ENCODE results near the gene MPZL3.

MPZL3 gene

DNA sequence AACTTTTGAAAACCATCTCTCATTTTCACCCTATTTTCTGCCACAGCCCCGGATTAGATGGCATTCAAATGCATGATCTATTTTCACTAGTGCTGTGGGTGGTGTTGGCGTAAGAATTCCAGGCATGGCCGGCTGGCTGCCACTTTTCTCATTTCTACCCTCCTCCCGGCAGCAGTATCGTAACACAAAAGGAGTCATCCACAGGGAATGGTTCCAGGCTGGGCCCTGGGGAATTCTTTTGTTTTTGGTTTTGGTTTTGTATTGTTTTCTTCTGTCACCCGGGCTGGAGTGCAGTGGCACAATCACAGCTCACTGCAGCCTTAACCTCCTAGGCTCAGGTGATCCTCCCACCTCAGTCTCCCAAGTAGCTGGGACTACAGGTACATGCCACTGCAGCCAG lies 41.2 kb downstream of the MPZL3 start:
- DNase-seq: no peak
- Histone ChIP-seq H3K27me3 (ENCODE audit: insufficient read depth, low read depth, severe bottlenecking) (no peaks in the 10 kb centered on the region), H3K27ac (no peak overlapping the region), H3K9me3 (ENCODE audit: severe bottlenecking) (no peaks in the 10 kb centered on the region), H3K4me3 (ENCODE audit: low read depth, low read length) (no peak overlapping the region), H3K36me3 (no peaks in the 10 kb centered on the region)
- TF ChIP-seq, protein P1, sequence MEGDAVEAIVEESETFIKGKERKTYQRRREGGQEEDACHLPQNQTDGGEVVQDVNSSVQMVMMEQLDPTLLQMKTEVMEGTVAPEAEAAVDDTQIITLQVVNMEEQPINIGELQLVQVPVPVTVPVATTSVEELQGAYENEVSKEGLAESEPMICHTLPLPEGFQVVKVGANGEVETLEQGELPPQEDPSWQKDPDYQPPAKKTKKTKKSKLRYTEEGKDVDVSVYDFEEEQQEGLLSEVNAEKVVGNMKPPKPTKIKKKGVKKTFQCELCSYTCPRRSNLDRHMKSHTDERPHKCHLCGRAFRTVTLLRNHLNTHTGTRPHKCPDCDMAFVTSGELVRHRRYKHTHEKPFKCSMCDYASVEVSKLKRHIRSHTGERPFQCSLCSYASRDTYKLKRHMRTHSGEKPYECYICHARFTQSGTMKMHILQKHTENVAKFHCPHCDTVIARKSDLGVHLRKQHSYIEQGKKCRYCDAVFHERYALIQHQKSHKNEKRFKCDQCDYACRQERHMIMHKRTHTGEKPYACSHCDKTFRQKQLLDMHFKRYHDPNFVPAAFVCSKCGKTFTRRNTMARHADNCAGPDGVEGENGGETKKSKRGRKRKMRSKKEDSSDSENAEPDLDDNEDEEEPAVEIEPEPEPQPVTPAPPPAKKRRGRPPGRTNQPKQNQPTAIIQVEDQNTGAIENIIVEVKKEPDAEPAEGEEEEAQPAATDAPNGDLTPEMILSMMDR (IDR thresholded peaks at IDR 0.05; ENCODE audit: low read depth, low read length): no peak

DNA sequence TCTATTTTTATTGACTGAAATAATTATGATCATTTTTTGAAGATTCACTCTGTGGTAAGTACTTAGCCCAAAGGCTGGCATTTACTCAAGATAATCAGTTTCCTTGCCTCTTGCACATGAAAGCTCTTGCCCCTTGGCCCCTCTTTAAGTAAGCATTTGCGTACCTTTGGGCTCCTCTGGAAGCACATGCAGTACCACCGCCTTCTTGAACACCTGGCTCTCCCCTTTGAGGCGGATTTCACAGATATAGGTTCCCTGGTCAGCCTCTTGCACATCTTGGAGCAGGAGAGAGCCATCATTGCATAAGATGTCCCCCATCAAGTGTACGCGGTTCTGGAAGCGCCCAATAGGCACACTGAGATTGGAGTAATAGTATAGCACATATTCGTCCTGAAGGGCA lies 41.8 kb downstream of the MPZL3 start:
- no peaks in the 10 kb centered on the region for H3K27me3 ChIP-seq (ENCODE audit: insufficient read depth, low read depth, severe bottlenecking)
- no peak for DNase-seq
- TF ChIP-seq, protein P1 (IDR thresholded peaks at IDR 0.05; ENCODE audit: low read depth, low read length): no peak
- no peaks in the 10 kb centered on the region for H3K36me3 ChIP-seq
- no peak overlapping the region for H3K27ac ChIP-seq
- no peaks in the 10 kb centered on the region for H3K9me3 ChIP-seq (ENCODE audit: severe bottlenecking)
- no peak overlapping the region for H3K4me3 ChIP-seq (ENCODE audit: low read depth, low read length)

DNA sequence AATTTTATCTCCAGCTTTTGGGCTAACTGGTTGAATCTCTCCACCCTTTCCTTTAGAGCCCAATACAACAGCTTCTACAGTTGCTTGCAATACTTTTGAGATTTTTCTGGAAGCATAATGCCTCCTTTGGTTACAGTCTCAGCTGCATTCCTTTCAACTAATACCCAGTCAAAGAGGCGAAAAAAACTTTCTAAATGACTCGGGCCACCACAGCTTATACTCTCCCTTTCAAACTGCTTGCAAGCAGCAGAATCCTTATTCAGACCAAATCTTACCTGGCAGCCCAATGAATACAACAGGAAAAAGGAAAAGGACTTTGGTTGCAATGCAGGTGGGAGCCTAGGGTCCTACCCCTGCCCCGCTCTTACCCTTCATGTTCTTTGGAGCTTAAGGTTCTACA lies 43.1 kb downstream of the MPZL3 start:
- Histone ChIP-seq H3K4me3 (ENCODE audit: low read depth, low read length) (no peak overlapping the region), H3K27me3 (ENCODE audit: insufficient read depth, low read depth, severe bottlenecking) (no peaks in the 10 kb centered on the region), H3K27ac (no peak overlapping the region), H3K36me3 (no peaks in the 10 kb centered on the region), H3K9me3 (ENCODE audit: severe bottlenecking) (no peaks in the 10 kb centered on the region)
- no peak for DNase-seq
- TF ChIP-seq, protein P1 (IDR thresholded peaks at IDR 0.05; ENCODE audit: low read depth, low read length): no peak

DNA sequence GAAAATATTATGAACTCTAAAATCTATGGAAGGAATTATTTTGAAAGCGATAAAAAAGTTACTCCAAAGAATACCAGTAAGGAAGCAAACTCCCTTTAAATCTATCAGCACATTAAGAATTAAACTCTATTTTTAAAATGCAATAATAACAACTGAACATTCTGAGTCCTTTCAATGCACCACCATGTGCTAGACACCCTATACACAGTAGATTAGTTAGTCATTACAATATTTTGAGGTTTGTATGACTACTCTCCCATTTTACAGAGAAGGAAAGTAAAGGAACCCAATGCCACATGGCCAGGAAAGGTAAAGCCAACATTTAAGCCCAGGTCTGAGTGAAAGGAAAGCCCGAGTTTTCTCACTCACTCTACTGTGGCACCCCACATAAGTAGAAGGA lies 45.1 kb downstream of the MPZL3 start:
- Histone ChIP-seq H3K27me3 (ENCODE audit: insufficient read depth, low read depth, severe bottlenecking) (no peaks in the 10 kb centered on the region), H3K36me3 (no peaks in the 10 kb centered on the region), H3K4me3 (ENCODE audit: low read depth, low read length) (no peak overlapping the region), H3K27ac (no peak overlapping the region), H3K9me3 (ENCODE audit: severe bottlenecking) (no peaks in the 10 kb centered on the region)
- TF ChIP-seq, protein P1 (IDR thresholded peaks at IDR 0.05; ENCODE audit: low read depth, low read length): no peak
- no peak for DNase-seq

DNA sequence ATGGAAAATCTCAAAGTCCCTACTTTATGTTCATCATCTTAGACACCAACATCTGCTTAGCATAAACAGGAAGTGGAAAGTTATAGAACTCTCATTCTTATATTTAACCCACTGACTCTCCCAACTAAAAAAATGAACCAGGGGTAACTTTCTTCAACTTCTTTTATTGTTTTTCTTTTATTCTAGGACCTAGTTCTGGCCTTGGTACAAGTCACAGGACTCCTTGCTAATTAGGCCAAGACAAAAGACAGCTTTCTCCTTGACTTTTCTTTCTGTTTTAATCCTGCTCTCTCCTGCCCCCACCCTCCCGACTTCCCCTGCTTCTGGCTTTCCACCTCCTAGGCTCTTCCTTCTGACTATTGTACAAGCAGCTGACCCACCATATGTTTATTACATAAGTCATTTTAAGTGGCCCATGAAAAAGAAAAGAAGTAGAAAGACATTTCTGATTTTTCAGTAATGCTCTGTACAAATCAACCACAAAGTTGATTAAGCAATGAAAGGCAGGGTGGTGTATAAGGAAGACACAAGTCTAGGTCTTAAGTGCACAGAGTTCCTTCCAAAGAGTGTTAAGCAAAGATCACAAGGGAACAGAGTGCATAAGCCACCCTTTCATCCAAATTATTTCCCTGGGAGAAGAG lies 45.7 kb downstream of the MPZL3 start:
- TF ChIP-seq, protein P1 (IDR thresholded peaks at IDR 0.05; ENCODE audit: low read depth, low read length): no peak
- no peak for DNase-seq
- Histone ChIP-seq H3K9me3 (ENCODE audit: severe bottlenecking) (no peaks in the 10 kb centered on the region), H3K36me3 (no peaks in the 10 kb centered on the region), H3K27ac (no peak overlapping the region), H3K27me3 (ENCODE audit: insufficient read depth, low read depth, severe bottlenecking) (no peaks in the 10 kb centered on the region), H3K4me3 (ENCODE audit: low read depth, low read length) (no peak overlapping the region)

Data from WERI-Rb-1 (cell line).